Upper lobe of left lung (tissue), 6 donors: ENCODE results near the gene TRIM13. TPM values are rescaled to one million over a fixed set of nuclear protein-coding genes. Genes with fewer than 3 reads are reported as not detected.
"Not testable (repeated sequence)": the region's sequence is repeated elsewhere in the genome, so short reads cannot be mapped to it uniquely, and the experiment has no call there.

Source experiments
- ATAC-seq, 2 donors: fragments of 200-7000 bp; cut with Tn5 transposase; one replicate each; pipeline ENCODE4 v1.9.1; 2022; ENCODE audit warnings: mild to moderate bottlenecking in 2 of 2, moderate library complexity in 2 of 2; ENCODE audit not compliant: low FRiP score in 2 of 2
- DNase-seq, 2 donors: peaks; one replicate each; pipeline ENCODE4 v3.0.0-alpha.2; 2019 to 2020
- H3K27ac ChIP-seq, 4 donors: fragments of 200-600 bp; sonication (generic); one replicate each; pipeline ENCODE4 v1.5.1; 2016 to 2019
- H3K27me3 ChIP-seq, 4 donors: fragments of 200-600 bp; sonication (generic); one replicate each; pipeline ENCODE4 v1.5.1; 2017 to 2019
- H3K36me3 ChIP-seq, 4 donors: fragments of 200-600 bp; sonication (generic); one replicate each; pipeline ENCODE4 v1.5.1; 2016 to 2019
- H3K4me1 ChIP-seq, 4 donors: fragments of 200-600 bp; sonication (generic); one replicate each; pipeline ENCODE4 v1.5.1; 2018 to 2019
- H3K4me3 ChIP-seq, 4 donors: fragments of 200-600 bp; sonication (generic); one replicate each; pipeline ENCODE4 v1.5.1; 2017 to 2019; ENCODE audit warnings: mild to moderate bottlenecking in 2 of 4, moderate library complexity in 1 of 4
- H3K9me3 ChIP-seq, 4 donors: fragments of 200-600 bp; sonication (generic); one replicate each; pipeline ENCODE4 v1.5.1; 2018 to 2019
- EP300 ChIP-seq, 4 donors: sonication (generic); formaldehyde crosslinking; IDR thresholded peaks; one replicate each; pipeline ENCODE4 v1.5.1; 2017; ENCODE audit warnings: antibody characterized with exemption in 4 of 4, control low read depth in 2 of 4
- POLR2A ChIP-seq, 4 donors: fragments of 450-650 bp; IDR thresholded peaks; one replicate each; pipeline ENCODE4 v1.5.1; 2016 to 2017; ENCODE audit warnings: antibody characterized with exemption in 4 of 4, mild to moderate bottlenecking in 2 of 4
- POLR2AphosphoS5 ChIP-seq, 2 donors: sonication (generic); formaldehyde crosslinking; IDR thresholded peaks; one replicate each; pipeline ENCODE4 v1.5.1; 2017; ENCODE audit warnings: antibody characterized with exemption in 2 of 2
- WGBS, 2 donors: methylation state at CpG; one replicate each; pipeline ENCODE4 v1.1.5; 2017 to 2018; 5-methylcytosine and 5-hydroxymethylcytosine counted together
- total RNA-seq, 6 donors: library from RNA; depleted of rRNA in 4 of 6; stranded (reverse); fragments of >200 nt in 4 of 6; gene quantifications; one replicate each; pipeline versions ENCODE4 v1.1.0 to v1.2.1, GENCODE V29; 2016 to 2021
- TF ChIP-seq, protein P1 (sequence below), 6 experiments: fragments of 450-650 bp in 4 of 6; fragments of 200-600 bp in 2 of 6; sonication (generic) in 2 of 6; IDR thresholded peaks; one replicate each; pipeline ENCODE4 v1.5.1; 2016 to 2019; ENCODE audit warnings: antibody characterized with exemption in 6 of 6
- donor health status: DM: no; HTN: no; CAD: no; lungs with moderate emphysema.
- donor health status: DM: no; HTN: yes; CAD: no; lungs with severe emphysema.

TRIM13 gene
- total RNA-seq, 6 donors from 2014 or later, result 7.7 to 36.4 (median 26.3) TPM

DNA sequence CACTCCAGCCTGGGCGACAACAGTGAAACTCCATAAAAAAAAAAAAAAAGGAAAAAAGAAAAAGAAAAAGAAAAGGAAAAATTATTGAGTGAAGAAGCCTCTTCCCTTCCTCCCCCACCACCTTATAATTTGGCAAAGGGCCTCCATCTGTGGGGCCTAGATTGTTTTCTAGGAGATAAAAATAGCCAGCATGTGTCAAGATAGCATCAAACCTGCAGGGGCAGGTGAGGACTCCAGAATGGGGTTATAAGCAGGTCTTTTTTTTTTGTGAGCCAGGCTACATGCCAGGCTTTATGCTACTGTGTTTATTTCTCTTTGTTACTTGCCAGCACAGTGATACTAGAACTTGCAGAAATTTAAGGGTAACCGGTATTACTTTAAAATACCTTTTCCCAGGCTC, 11.7 kb upstream of the TRIM13 start:
- ATAC-seq (no peak), DNase-seq (no peak)
- Histone ChIP-seq H3K27me3 (no peaks in the 10 kb centered on the region), H3K9me3 (no peaks in the 10 kb centered on the region), H3K4me3 (no peak overlapping the region), H3K36me3 (peaks cover 0 to 4% (median 1%) of the 10 kb centered on the region in 4 donors), H3K4me1 (no peaks in the 10 kb centered on the region), H3K27ac (no peak overlapping the region)
- 82 to 94% methylated on average over 2 of the region's 2 CpGs for WGBS, 2 donors
- TF ChIP-seq, protein P1, sequence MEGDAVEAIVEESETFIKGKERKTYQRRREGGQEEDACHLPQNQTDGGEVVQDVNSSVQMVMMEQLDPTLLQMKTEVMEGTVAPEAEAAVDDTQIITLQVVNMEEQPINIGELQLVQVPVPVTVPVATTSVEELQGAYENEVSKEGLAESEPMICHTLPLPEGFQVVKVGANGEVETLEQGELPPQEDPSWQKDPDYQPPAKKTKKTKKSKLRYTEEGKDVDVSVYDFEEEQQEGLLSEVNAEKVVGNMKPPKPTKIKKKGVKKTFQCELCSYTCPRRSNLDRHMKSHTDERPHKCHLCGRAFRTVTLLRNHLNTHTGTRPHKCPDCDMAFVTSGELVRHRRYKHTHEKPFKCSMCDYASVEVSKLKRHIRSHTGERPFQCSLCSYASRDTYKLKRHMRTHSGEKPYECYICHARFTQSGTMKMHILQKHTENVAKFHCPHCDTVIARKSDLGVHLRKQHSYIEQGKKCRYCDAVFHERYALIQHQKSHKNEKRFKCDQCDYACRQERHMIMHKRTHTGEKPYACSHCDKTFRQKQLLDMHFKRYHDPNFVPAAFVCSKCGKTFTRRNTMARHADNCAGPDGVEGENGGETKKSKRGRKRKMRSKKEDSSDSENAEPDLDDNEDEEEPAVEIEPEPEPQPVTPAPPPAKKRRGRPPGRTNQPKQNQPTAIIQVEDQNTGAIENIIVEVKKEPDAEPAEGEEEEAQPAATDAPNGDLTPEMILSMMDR (IDR thresholded peaks at IDR 0.05), result no peak
- no peak for TF ChIP-seq EP300 (IDR thresholded peaks at IDR 0.05)
- TF ChIP-seq POLR2A (IDR thresholded peaks at IDR 0.05), result no peak
- no peak for TF ChIP-seq POLR2AphosphoS5 (IDR thresholded peaks at IDR 0.05)

DNA sequence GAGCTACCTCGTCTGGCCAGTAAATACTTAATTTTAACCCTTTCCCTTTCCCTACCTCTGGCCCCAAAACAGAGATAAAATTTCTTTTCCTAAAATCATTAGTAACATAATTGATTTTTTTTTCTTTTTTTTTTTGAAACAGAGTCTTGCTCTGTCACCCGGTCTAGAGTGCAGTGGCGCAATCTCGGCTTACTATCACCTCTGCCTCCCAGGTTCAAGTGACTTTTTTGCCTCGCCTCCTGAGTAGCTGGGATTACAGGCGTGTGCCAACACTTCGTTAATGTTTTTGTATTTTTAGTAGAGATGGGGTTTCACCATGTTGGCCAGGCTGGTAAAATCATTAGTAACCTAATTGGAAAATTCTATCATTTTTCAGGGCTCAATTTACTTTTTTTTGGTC, 10.4 kb upstream of the TRIM13 start:
- Histone ChIP-seq H3K36me3 (peaks cover 0 to 4% (median 1%) of the 10 kb centered on the region in 4 donors), H3K4me1 (no peaks in the 10 kb centered on the region), H3K27ac (no peak overlapping the region), H3K4me3 (no peak overlapping the region), H3K9me3 (no peaks in the 10 kb centered on the region), H3K27me3 (no peaks in the 10 kb centered on the region)
- DNase-seq (peak in 1 of 2 donors; percentile 32), ATAC-seq (no peak)
- 69 to 84% methylated on average over 7 of the region's 7 CpGs for WGBS, 2 donors
- TF ChIP-seq POLR2A (IDR thresholded peaks at IDR 0.05) (no peak), EP300 (IDR thresholded peaks at IDR 0.05) (no peak), POLR2AphosphoS5 (IDR thresholded peaks at IDR 0.05) (no peak)
- TF ChIP-seq, protein P1 (IDR thresholded peaks at IDR 0.05), result no peak

DNA sequence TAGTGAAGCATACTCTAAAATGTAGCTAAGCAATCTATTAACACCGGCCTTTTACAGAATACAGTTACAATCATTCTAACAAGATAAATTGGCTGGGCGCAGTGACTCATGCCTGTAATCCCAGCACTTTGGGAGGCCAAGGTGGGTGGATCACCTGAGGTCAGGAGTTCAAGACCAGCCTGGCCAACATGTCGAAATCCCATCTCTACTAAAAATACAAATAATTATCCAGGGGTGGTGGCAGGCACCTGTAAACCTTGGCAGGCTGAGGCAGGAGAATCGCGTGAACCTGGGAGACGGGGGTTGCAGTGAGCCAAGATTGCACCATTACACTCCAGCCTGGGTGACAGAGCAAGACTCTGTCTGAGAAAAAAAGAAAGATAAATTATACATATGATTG, 6.2 kb upstream of the TRIM13 start:
- not testable (repeated sequence) for H3K4me3 ChIP-seq, H3K36me3 ChIP-seq, H3K27ac ChIP-seq, H3K4me1 ChIP-seq, ATAC-seq, H3K27me3 ChIP-seq, H3K9me3 ChIP-seq, DNase-seq
- WGBS, 2 donors, result 89 to 90% methylated on average over 6 of the region's 6 CpGs

DNA sequence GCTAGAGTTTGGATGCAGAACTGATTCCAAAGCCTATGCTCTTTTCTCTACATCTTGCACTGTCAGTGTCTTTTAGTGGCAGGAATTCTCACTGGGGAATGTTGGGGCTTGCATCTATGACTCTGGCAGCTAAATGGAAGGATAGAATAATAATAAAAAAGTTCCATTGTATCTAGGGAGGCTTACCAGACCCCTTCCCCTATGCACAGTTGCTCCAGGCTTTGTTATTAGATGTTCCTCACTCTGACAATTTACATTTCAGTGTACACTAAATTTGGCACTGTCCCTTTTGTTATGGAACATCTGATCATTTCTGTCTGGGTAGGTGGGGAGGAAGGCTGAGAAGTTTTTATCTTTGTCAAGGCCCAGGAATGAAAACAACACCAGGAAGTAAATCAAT, 3.7 kb upstream of the TRIM13 start:
- TF ChIP-seq POLR2AphosphoS5 (IDR thresholded peaks at IDR 0.05) (no peak), POLR2A (IDR thresholded peaks at IDR 0.05) (no peak), EP300 (IDR thresholded peaks at IDR 0.05) (no peak)
- TF ChIP-seq, protein P1 (IDR thresholded peaks at IDR 0.05), result no peak
- ATAC-seq (no peak), DNase-seq (no peak)
- Histone ChIP-seq H3K27ac (no peak overlapping the region), H3K4me1 (peaks cover 7 to 11% (median 8%) of the 10 kb centered on the region in 4 donors), H3K9me3 (no peaks in the 10 kb centered on the region), H3K36me3 (peaks cover 0 to 4% (median under 1%) of the 10 kb centered on the region in 4 donors), H3K27me3 (no peaks in the 10 kb centered on the region), H3K4me3 (no peak overlapping the region)

DNA sequence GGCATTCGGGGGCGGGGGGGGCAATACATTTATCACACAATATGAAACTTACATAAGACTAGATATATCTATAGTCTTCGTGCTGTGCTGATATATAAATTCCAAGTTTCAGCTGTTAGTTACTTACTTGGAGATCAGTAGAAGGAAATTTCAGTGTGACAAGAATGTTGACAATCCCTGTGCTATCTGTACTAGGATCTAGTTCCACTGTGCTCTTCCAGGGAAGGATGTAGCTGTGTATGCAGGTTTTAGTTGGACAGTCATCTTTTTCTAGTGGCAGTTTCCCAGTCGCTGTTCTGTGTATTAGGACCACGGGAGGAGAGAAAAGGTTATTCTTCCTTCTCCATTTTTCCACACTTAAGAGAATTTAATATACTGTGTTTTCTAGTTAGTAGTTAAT, 3.2 kb upstream of the TRIM13 start:
- DNase-seq (no peak), ATAC-seq (no peak)
- no peak overlapping the region for H3K27ac ChIP-seq
- H3K36me3 ChIP-seq, result peaks cover 0 to 6% (median 1%) of the 10 kb centered on the region in 4 donors
- no peak for TF ChIP-seq POLR2AphosphoS5 (IDR thresholded peaks at IDR 0.05)
- TF ChIP-seq, protein P1 (IDR thresholded peaks at IDR 0.05), result no peak
- no peak for TF ChIP-seq POLR2A (IDR thresholded peaks at IDR 0.05)
- no peak for TF ChIP-seq EP300 (IDR thresholded peaks at IDR 0.05)
- no peaks in the 10 kb centered on the region for H3K9me3 ChIP-seq
- H3K27me3 ChIP-seq, result no peaks in the 10 kb centered on the region
- H3K4me1 ChIP-seq, result peaks cover 12 to 17% (median 13%) of the 10 kb centered on the region in 4 donors
- no peak overlapping the region for H3K4me3 ChIP-seq
- 72 to 76% methylated on average over 5 of the region's 5 CpGs for WGBS, 2 donors
